ENCODE results near the gene GMCL2.

Gene GMCL2

DNA sequence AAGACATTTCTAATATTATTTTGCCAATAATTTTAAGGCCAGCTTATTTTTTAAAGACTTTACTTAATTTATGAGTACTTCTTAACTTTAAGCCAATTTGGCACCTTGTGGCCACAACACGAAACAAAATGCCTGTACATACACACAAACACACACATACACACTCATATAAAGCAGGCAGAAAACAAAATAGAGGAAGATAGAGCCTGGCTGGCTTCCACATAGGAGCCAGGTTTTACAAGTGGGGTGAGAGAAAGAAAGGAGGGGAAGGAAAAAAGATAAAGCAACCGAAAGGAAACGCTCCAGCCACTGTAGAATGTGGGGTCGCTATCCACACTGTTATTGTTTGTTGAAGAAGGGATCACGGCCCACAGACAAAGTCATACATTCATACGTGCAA lies 10.4 kb downstream of the GMCL2 start:
- DNase-seq, result no peak

DNA sequence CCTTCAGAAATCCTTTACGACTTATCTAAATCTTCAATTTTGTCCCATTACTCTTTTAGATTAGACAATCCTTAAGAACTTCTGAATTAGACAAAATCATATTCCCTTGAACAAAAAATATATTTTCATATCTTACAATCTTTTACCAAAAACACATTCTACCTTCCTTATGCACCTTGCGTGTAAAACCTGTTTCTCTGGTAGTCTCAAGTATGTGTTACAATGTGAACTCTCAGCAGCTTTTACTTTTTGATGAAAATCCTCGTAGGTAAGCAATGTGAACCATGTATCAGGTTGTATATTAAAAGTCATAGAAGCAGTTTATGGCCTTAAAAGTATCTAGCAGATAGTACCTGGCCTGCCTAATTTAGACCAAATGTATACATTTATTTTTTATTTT lies 12.7 kb downstream of the GMCL2 start:
- no peak for DNase-seq

DNA sequence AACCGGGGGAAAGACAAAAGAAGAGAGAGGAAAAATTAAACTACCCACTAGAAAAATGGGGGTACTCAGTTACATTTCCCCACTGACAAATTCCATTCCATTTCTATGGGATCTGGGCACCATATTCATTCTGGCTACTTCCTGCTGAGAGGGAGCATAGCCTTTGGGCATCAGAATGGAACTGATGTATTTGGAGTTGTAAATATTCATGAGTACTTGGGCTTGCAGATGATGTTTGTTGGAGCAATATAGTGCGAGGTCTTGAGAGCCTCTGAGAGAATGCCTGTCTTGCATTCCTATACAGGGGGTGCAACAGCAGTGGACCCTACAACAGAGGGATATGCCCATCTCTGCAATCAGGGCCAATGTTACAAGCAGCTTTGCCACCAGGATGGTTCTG lies 16.7 kb downstream of the GMCL2 start:
- no peak for DNase-seq

DNA sequence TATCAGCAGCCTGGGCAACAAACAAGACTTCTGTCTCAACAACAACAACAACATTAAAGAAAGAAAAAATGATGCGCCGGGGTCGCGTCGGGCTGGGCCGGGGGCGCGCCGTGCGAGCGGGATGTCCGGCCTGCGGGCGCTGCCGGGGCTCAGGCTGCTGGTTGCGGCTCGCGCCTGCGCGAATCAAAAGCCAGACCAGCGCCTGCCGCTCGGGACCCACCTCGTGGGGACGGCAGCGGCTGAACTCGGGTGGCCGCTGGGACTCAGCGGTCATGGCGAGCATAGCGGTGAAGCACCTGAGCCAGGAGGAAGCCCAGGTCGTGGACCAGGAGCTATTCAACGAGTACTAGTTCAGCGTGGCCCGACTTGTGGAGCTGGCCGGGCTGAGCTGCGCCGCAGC lies 21.6 kb downstream of the GMCL2 start:
- no peak for DNase-seq

DNA sequence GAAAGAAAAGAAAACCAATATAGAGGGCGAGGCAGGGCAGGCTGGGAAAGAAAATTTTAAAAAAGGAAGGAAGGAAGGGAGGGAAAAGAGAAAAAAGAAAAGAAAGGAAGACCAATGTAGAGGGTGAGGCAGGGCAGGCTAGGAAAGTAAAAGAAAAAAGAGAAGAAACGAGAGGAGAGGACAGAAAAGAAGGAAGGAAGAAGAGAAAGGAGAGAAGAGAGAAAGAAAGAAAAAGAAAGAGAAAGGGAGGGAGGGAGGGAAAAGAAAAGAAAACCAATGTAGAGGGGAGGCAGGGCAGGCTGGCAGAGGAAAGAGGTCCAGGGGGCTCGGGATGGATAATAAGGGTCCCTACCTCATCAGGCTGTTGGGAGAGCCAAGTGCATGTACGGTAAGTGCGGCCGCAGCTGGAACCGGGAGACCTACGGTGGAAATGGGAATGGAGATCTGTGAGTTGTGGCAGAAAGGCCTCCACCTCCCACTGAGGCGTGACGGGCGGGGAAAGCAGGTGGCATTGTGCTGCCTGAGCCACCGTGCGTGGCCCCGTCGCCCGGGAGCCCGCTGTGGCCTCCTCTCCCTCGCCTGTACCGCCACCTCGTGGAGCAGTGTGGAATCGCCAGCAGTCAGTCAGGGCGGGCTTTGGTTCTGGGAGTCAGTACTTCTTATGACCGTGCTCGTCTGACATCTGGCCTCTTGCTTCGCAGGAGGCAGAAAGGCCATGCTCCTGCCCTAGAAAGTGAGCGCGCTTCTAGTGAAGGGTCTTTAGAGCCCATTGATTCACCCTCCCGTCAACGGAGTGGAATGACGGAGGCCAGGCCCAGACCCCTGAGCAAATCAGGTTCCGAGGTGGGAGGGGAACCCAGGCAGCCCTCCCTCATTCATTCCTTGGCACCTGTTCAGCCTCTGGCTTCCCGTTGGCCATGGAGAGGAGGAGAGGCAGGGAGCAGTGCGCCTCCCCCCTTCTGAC lies 23.1 kb downstream of the GMCL2 start:
- peak; percentile 90 for DNase-seq

DNA sequence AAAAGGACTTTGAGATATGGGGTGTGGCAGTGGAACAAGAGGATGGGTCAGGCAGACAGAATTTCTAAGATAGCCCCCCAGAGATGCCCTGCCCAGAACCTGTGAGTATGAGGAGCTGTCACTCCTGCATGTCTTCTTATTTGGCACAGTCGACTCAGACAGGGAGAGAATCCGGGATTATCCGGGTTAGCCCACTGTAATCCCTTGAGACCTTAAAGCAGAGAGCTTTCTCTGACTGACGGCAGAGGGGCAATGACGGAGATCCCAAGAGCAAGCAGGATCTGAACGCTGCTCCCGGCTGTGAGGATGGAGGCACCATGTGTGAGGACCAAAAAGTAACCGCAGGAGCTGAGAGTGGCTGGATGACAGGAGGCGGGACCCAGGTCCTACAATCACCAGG lies 24.7 kb downstream of the GMCL2 start:
- no peak for DNase-seq

DNA sequence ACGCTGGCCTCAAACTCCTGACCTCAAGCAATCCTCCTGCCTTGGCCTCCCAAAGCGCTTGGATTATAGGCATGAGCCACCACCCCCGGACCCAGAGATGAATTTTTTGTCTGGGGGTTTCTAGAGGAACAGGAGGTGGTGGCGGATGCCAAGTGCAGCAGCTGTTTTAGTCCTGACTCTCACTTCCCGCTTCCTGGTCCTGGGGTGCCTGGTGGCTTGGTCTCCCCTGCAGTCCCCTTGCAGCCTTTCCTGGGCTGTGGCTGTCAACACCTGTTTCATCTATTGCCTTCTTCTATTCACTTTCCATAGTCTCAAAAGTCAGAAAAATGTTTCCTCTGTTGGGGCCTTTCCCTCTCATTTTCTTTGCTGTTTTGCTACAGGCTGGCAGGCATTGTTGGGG lies 27.0 kb downstream of the GMCL2 start:
- DNase-seq, result no peak

DNA sequence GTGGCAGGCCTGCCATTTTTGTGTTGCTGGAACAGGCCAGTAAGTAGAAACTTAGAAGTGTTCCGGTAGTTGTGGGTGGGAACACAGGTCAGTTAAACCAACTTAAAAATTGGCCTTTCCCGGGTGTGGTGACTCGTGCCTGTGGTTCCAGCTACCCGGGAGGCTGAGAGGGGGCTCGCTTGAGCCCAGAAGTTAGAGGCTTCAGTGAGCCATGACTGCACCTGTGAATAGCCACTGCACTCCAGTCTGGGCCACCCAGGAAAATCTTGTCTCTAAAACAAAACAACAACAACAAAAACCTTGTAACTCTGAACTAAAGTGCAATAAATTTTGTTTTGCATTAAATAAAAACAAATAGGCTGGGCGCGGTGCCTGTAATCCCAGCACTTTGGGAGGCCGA lies 32.1 kb downstream of the GMCL2 start:
- no peak for DNase-seq

DNA sequence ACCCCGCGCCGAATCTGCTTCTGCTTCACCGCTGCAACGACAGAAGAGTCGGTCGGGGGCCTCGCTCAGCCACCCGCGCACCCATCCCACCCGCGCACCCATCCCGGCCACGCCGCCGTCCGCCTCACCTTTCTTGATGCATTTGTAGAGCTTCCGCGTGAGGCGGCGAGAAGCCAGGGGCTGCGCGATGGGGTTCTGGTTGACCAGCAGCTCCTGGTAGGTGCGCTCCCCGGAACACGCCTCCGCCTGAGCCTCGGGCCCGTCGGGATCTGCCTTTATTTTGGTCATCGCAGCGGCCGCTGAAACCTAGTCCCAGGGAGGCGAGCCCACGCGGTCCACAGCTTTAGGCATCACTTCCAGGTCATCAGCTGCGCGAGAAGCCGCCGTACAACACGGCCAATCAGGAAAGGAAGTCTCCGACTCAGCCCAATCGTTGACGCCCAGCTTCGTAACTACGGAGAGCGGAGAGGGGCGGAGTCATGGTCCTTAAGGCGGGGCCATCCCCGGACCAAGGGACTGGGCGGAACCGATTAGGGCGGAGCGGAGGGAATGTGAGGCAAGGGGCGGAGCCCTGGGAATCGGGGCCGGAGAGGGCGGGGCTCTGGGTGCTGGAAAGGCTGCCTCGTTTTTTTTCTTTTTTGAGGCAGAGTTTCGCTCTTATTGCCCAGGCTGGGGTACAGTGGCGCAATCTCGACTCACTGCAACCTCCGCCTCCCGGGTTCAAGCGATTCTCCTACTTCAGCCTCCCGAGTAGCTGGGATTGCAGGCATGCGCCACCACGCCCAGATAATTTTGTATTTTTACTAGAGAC lies 33.4 kb downstream of the GMCL2 start, which contains the start of gene NHP2:
TSS of gene NHP2 (minus strand) at position 356 of the 811 bp plus-strand sequence. CDS start at position 288, 68 bp downstream.
- DNase-seq, result peak; percentile 98

DNA sequence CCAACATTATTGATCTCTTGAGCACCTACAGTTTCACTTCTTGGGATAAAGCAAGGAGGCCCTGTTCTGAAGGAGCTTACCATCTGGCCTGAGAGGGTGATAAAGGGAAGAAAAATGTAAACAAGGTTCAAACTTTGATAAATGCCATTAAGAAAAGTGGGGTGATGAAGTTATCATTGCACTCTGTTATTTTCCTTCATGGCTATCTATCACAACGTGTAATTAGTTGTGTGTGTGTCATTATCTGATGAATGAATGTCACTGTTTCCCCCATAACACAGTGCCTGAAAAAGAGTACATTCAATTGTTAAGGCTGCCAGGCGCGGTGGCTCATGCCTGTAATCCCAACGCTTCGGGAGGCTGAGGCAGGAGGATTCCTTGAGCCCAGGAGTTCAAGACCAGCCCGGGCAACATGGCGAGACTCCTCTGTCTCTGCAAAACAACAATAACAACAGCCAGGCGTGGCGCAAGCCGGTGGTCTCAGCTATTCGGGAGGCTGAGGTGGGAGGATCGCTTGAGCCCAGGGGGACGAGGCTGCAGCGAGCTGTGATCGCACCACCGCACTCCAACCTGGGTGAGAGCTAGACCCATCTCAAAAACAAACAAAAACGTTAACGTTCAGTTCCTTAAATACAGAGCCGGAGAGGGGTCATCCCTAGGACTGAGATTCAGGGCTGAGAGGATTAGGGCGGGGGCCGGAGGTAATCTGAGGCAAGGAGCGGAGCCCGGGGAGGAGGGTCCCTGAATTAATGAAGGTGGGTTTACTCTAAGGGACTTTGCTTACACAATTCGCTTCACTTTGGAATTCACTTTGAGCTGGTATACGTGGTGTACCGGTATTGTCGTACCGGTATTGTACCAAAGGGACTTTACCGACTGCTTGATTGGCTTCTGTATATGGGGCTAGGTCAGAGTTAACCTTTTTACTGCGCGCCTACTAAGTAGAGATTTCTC lies 34.4 kb downstream of the GMCL2 start:
- DNase-seq, result no peak

DNA sequence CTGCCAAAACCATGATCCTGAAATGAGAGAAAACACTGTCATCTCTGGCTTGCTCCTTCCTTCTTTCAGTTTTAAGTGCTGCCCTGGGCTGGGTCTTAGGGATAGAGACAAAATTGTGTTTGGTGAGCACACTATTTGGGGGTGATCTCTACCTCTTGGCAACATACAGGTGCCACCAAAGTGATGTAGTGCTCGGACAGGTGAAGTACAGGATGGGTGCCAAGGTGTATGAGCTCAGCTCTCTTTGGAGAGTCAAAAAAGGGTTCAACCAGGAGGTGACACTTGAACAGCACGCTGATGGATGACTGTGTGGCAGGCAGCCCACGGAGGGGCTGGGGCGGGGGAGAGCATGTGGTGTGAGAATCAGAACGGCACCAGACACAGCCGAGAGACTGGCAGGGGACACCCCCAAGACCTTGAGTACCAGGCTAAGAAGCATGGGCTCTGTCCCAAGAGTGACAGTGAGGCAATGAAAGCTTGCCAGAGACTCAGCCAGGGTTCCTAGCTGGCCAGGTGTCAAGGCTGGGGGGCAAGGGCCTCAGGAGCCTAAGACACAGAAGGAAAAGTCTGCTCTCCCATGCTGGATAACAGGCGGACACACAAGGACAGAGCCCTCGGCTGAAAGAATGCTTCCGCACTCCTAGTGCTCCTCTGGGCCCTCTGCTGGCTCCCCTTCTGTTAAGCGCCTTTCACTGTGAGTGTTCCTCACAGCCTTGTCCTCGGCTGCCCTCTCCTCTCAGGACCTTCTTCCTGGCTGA lies 36.0 kb downstream of the GMCL2 start:
- DNase-seq, result no peak

DNA sequence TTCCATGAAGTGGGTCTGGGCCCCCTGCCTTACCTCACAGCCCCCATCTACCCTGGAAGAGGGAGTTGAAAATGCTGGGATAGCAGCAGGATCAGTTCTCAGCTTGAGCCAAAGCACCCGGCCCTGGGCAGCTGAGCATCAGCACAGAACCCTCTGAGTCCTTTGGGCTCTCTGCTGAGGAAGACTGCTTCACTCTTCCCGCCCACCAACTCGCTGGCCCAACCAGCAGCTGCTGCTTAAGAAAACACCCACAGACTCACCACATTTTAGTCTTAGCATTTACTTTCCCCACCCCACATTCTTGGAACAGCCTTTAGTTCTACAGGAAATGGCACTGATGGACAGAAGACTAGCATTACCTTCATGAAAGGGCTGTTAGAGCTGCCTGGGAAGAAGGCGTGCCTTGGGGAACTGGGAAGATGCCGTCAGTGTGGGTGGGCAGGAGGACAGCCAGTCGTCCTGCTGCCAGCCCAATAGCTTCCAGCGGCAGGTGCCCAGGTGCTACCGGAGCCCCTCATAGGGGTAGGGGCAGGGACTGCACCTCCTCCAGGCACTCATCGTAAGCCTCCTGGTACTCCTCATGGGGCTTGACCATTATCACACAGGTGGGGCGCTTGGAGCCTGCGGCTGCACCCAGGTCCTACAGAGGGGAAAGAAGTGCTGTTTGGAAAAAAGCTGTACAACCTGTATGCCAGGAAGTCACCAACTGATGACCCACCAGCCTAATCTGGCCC lies 37.8 kb downstream of the GMCL2 start:
- DNase-seq, result no peak

DNA sequence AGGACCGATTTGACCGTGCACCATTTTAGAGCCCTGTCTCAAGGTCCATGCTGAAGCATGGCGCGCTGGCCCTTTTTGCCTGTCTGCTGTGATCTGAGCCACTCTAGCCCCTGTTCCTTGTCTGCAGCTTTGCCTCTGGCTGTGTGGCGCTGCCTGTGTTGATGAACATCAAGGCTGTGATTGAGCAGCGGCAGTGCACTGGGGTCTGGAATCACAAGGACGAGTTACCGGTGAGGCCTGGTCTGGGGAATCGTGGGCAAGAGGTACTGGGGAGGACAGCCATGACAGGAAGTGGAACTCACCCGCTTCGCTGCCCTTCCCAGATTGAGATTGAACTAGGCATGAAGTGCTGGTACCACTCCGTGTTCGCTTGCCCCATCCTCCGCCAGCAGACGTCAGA lies 39.8 kb downstream of the GMCL2 start:
- DNase-seq, result no peak

DNA sequence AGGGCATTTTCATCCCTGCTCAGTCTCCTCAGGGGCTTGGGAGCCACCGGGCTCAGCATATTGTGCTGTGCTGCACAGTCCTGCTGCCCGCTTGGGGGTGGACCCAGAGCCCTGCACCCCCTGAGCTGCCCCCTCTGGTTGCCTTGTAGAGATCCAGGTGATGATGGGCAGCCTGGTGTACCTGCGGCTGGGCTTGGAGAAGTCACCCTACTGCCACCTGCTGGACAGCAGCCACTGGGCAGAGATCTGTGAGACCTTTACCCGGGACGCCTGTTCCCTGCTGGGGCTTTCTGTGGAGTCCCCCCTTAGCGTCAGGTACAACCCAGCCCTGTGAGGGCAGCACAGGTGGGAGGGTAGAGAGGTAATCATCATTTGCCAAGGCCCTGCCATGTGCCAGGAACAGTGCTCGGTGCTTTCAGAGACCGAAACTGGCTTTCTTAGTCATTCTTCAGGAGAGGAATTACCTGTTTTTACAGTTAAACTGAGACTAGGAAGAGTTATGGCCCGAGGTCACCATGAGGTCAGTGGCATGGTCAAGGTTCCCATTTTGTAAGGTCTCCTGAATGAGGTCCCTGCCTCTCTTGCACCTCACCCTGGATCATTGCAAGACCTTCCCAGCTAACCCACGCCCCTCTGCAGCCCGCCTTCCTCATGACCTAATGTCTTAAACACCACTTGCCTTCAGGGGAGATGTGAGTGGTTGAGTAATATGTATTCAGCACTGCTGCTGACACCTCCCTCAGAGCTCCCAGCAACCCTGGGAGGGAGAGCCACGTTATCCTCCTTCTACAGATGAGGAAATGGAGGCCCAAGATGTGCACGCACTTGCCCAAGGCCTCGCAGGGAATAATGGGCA lies 41.0 kb downstream of the GMCL2 start:
- DNase-seq, result peak; percentile 79

DNA sequence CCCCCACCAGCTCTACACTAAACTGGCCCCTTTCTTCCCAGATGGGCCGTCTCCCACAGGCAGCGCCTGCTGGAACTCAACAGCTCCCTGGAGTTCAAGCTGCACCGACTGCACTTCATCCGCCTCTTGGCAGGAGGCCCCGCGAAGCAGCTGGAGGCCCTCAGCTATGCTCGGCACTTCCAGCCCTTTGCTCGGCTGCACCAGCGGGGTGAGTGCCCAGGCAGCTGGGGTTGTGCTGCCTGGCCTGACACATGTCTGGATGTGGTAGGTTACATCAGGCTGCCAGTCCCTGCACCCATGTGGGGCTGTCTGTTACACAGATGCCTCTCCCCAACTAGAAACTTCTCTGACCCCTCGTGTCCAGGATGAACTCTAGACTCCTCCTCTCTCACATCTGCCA lies 43.3 kb downstream of the GMCL2 start:
- DNase-seq, result no peak

DNA sequence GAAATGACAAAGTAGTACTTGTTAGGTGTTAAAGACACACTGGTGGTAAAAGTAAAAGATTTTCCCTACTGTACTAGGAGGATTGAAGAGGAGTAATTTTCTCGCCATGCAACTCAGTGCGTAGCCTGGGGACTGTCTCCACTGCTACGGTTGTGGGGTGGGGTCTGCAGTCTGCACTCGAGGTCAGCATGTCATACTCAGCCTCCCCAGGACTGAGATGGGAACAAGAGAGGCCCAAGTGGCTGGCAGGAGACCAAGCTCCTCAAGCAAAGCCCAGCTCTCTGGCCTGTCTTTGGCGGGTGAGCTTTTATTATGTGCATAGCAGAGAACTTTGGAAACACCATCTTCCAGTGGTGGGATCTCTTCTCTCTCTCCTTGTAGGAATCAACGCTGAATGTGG lies 43.9 kb downstream of the GMCL2 start:
- DNase-seq, result no peak

DNA sequence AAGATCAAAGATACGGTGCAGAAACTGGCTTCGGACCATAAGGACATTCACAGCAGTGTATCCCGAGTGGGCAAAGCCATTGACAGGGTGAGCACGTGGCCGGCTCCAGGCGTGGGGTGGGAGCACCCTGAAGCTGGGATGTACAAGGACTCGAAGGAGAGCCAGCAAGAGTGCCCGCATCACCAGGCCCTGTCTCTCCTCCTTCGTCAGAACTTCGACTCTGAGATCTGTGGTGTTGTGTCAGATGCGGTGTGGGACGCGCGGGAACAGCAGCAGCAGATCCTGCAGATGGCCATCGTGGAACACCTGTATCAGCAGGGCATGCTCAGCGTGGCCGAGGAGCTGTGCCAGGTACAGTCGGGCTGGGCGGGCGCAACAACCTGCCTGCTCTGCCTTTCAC lies 44.5 kb downstream of the GMCL2 start:
- no peak for DNase-seq

DNA sequence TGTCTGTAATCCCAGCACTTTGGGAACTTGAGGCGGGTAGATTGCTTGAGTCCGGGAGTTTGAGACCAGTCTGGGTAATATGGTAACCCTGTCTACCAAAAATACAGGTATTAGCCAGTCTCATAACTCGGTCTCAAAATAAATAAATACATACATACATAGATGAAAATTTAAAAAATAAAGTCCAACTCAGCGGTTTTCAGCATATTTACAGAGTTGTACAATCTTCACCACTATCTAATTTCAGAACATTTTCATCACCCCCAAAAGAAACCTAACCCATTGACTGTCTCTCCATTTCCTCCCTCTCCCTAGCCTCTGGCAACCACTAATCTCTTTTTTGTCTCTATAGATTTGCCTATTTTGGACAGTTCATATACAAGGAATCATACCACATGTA lies 45.6 kb downstream of the GMCL2 start:
- no peak for DNase-seq

DNA sequence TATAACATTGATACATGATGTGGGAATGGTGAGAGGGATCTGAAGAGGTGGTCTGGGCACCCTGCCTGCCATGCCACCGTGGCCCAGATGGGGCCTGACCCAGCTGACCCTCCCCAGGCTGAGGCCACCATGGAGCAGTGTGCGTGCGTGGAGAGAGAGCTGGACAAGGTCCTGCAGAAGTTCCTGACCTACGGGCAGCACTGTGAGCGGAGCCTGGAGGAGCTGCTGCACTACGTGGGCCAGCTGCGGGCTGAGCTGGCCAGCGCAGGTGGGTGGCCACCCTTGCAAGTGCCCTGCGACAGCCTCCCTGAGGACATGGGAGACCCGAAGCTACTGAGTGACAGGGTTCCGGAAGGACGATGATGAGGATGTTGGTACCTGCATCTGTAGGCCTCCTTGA lies 49.2 kb downstream of the GMCL2 start:
- DNase-seq, result no peak

DNA sequence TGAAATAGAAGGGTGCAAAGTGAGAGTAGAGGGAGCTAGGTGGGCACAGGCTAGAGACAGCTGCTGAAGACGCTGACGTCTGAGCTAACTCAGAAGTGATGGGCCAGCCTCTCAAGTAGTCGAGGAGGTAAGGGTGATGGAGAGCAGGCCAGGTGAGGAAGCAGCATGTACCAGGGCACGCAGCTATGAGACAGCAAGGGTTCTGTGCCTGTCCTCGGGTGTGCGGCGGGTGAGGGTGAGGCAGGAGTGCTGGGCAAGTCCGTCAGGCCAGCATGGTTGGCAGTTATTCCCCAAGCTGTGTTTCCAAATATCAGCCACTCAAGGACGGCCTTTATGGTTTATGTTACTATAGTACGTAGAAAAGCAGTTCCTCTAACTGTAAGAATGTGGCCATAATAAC lies 50.2 kb downstream of the GMCL2 start:
- DNase-seq, result no peak

Data from CD4-positive, alpha-beta T cell treated with Interleukin-21 for 1 hour (primary cell).